Measurements from ENCODE around the gene THOC6. TPM values are rescaled to one million over a fixed set of nuclear protein-coding genes. Genes with fewer than 3 reads are reported as not detected.

Gene THOC6
- total RNA-seq, 1 experiment from 2014 or later = 35.2 TPM

DNA sequence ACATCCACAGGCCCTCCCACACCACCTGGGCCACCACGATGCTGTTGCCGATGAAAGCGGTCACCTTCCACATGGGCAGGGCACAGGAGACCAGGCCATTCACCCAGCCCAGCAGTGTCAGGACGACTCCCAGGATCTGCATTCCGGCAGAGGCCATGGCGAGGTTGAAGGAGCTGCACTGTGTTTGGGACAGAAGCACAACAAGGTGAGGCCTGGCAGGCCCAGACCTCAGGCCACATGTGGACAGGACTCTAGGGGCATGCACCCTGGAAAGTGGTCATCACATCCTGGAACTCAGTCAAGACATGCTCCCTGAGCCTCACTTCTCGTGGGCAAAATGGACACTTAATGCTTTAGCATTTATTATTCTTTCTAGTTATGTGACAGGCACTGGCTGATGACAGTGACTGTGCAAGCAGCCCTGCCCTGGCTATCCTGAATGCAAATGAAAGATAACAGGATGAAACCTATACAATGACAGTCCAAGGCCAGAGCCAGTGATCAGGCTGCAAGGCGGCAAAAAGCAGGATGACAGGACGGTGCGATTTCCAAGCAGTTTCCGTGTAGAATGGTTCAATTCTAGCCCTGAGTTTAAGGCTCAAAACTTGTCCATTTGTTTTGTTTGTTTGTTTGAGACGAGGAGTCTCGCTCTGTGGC lies 7.8 kb upstream of the THOC6 start:
- no peak for DNase-seq (ENCODE audit: low spot score)

DNA sequence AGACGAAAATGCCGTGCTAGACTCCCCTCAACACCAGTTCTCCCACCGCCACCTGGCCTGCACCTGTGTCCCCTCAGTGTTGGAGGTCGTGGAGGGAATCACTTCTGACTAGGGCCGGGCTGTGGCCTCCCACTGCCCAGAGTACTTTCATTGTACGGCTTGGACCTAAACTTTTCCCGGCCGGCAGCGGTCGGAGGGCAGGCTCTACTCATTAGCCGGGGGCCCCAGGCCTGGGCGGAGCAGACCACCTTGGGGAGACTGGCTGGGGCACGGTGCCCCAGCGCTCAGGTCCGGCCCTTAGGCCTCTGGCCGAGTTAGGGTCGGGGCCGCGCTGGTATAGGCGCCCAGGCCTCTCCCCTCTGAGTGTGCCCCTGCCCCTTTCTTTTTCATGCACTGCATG lies 6.5 kb upstream of the THOC6 start:
- no peak for DNase-seq (ENCODE audit: low spot score)

DNA sequence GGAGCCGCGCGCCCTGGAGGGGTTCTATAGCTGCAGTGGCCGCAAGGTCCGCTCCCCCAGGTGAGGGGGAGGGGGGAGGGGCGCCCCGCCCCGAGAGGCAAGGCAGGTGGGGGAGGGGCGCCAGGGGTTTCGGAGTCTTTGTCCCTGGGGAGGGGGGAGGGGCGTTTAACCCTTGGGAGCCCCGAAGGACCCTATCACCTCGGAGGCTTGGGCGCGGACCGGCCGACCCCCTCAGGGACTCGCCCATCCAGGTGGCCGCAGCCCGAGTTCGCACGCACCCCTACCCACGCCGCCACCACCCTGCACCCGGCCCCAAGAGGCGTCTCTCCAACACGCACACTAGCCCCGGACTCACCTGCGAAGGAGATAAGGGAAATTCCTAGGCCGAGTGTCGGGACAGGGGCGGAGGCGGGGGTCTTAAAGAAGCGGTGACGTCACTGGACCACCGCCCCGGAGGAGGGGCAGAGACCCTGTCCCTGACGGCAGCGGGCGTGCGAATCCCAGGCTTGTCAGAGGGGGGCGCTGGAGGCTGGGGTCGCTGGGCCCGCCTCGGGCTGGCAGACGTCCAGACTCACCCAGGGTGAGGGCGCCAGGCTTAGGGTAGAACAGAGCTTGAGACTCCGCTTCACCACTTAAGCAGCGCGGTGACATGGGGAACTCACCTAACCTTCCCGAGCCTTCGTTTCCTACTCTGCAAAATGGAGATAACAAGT lies 5.9 kb upstream of the THOC6 start, which contains the start of gene CLDN6:
Gene CLDN6 (minus strand): TSS at position 390 of the 713 bp plus-strand sequence. CDS start 2,162 bp downstream, outside the sequence.
- no peak for DNase-seq (ENCODE audit: low spot score)

DNA sequence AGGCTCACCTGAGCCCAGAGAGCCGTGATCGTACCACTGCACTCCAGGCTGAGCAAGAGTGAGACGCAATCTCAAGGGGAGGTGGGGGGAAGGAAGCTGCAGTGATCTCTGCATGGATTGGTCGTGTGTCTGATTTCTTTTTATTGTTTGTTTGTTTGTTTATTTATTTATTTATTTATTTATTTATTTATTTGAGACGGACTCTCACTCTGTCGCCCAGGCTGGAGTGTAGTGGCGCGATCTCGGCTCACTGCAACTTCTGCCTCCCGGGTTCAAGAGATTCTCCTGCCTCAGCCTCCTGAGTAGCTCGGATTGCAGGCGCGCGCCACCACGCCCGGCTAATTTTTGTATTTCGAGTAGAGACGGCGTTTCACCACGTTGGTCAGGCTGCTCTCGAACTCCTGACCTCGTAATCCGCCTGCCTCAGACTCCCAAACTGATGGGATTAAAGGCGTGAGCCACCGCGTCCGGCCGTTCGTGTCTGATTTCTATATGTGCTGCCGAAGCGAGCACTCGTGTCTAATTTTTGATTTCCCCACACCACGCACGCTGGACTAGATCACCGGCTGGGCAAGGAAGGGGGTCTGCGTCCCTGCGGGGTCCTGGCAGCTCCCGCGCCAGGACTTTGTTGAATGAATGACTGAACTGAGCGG lies 4.1 kb upstream of the THOC6 start:
- no peak for DNase-seq (ENCODE audit: low spot score)

DNA sequence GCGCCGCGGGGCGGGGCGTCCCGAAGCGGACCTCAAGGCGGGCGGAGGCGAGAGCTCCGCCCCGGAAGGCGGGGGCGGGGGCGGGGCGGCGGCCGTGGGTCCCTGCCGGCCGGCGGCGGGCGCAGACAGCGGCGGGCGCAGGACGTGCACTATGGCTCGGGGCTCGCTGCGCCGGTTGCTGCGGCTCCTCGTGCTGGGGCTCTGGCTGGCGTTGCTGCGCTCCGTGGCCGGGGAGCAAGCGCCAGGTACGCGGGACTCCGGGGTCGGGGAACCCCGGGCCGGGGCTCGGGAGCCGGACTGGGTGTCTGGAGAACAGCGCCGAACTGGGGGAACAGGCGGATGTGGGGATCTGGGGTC lies 3.6 kb upstream of the THOC6 start, which contains the start of gene TNFRSF12A:
Gene TNFRSF12A (plus strand): TSS at position 122 of the 357 bp plus-strand sequence. CDS start 30 bp downstream, at position 152.
- peak; percentile 72 for DNase-seq (ENCODE audit: low spot score)

DNA sequence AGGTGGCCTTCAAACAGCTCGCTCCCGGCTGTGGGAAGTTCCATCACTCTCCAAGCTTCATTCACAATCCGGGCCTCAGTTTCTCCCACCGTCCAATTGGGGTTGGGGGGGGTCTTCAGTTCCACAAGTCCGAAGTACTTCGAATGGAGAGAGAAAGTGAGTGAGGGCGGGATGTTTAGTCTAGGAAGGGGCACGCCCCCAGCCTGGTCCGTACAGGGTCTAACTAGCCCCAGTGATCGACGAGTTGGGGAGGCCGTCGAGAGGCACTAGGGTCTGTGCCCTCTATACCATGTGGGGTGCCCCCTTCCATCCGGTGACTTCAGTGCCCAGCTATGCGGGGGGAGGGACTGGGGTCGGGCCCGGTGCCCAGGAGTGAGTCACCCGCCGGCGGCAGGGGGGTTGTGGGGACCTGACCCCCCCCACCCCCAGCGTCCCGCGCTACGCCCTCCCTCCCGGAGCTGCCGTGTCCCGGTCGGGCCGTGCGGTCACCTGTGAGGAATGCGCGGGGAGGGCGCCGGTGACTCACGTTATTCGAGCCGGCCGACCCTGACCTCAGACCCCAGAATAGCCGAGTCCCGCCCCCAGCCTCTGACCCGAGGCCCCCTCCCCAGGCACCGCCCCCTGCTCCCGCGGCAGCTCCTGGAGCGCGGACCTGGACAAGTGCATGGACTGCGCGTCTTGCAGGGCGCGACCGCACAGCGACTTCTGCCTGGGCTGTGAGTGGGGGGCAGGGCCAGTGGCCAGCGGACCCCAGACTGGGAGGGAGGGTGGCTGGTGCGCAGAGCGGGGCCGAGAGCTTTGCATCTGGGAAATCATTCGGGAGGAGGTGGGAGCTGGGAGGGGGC lies 3.0 kb upstream of the THOC6 start:
- DNase-seq (ENCODE audit: low spot score) = peak; percentile 94

DNA sequence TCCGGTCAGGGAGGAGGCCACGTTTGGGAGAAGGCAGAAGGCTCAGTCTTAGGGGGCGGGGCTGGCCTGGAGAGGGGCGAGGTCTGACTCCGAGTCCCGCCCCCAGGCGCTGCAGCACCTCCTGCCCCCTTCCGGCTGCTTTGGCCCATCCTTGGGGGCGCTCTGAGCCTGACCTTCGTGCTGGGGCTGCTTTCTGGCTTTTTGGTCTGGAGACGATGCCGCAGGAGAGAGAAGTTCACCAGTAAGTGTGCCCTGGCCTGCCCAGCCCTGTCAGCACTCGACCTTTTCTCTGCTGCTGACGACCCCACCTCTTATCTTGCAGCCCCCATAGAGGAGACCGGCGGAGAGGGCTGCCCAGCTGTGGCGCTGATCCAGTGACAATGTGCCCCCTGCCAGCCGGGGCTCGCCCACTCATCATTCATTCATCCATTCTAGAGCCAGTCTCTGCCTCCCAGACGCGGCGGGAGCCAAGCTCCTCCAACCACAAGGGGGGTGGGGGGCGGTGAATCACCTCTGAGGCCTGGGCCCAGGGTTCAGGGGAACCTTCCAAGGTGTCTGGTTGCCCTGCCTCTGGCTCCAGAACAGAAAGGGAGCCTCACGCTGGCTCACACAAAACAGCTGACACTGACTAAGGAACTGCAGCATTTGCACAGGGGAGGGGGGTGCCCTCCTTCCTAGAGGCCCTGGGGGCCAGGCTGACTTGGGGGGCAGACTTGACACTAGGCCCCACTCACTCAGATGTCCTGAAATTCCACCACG lies 2.2 kb upstream of the THOC6 start:
- DNase-seq (ENCODE audit: low spot score) = peak; percentile 97

DNA sequence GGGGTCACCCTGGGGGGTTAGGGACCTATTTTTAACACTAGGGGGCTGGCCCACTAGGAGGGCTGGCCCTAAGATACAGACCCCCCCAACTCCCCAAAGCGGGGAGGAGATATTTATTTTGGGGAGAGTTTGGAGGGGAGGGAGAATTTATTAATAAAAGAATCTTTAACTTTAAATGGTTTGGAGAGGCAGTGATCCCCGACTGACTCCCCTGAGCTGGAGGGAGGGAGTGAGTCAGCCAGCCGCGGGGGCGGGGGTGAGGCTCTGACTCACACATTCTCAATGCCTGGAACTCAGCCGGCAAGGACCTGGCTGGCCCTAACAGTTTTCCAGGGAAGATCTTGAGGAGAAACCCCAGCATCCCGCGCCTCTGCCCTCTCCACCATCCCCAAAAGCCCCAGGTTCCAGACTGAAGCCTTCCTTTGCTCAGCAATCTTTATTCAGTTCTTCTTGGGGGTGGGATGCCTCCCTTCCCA lies 1.6 kb upstream of the THOC6 start:
- DNase-seq (ENCODE audit: low spot score) = peak; percentile 97

DNA sequence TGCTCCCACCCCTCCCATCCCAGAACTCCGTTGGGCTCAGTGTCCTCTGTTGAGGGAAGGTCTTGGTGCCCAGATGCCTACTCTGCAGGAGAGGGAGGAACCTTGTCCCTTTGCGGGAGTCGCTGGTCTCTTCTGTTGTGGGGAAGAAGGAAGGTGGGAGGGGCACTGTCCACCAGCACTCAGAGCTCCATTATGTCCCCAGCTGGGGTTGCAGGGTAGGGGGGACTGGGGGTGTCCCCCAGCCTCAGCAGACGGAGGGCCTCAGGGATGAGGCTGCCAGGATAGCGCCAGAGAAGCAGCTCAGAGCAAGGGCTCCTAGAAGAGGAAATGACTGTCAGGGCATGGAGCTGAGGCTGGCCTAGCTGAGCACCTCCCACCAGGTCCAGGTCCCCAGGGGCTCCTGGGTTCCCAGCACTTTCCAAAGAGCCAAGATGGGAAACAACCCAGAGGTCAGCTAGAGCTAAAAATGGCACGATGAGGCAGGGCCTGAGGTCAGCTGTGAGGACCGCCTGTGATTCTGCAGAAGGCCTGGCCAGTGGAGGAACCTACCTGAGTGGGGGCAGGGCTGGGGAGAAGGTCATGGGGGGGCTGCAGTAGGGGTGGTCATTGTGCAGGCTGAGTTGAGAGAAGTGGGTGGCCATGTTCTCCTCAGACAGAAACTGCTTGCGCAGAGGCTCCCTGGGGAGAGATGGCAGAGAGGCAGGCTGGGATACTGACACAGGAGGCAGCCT lies 986 bp upstream of the THOC6 start:
- DNase-seq (ENCODE audit: low spot score) = no peak

DNA sequence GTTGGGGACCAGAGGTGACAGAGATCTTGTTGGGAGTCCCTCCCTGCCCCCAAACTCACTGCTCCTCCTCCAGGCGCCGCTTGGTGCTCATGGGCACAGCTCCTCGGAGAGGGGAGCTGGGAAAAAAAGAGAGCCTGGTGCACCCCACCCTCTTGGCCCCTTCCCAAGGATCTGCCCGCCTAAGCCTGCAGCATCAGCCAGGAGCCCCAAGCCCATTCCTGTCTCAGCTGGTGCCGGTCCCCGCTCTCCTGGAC lies 493 bp upstream of the THOC6 start:
- peak; percentile 96 for DNase-seq (ENCODE audit: low spot score)

DNA sequence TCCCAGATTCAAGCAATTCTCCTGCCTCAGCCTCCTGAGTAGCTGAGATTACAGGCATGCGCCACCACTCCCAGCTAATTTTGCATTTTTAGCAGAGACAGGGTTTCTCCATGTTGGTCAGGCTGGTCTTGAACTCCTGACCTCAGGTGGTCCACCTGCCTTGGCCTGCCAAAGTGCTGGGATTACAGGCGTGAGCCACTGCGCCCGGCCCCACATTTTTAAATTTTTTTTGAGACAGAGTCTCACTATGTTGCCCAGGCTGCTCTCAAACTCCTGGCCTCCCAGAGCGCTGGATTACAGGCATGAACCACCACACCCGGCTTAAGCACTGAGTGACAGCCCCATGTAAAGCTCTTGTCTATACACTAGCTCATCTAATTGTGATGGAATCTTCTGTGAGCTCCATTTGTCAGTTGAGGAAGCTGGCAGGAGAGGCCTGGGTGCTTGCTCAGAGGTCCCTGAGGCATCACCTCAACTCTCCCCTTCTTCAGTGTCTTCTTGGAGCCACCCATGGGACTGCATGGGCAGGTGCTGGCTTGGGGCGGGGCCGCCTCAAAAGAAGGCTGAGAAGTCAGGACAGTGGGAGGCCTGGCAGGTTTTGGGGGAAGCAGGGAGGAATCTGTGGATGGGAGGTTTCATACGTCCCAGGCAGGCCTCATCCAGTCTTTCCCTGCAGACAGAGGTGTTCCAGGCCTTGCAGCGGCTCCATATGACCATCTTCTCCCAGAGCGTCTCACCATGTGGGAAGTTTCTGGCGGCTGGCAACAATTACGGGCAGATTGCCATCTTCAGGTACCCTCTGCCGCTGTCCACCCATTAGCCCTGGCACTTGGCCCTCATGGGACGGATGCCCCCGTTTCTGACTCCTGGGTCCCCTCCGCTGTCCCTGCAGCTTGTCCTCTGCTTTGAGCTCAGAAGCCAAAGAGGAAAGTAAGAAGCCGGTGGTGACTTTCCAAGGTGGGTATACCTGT lies 1.5 kb downstream of the THOC6 start:
- DNase-seq (ENCODE audit: low spot score) = no peak

DNA sequence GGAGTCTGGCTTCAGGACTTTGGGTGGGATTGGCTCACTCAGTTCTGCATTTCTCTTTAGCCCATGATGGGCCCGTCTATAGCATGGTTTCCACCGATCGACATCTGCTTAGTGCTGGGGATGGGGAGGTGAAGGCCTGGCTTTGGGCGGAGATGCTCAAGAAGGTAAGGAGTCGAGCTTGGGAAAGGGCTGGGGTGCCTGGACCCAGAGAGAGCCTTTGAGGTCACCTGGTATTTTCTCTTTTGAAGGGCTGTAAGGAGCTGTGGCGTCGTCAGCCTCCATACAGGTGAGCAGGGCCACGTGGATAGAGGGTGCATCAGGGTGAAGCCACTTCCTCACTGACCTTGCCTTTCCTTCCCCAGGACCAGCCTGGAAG lies 2.2 kb downstream of the THOC6 start:
- no peak for DNase-seq (ENCODE audit: low spot score)

DNA sequence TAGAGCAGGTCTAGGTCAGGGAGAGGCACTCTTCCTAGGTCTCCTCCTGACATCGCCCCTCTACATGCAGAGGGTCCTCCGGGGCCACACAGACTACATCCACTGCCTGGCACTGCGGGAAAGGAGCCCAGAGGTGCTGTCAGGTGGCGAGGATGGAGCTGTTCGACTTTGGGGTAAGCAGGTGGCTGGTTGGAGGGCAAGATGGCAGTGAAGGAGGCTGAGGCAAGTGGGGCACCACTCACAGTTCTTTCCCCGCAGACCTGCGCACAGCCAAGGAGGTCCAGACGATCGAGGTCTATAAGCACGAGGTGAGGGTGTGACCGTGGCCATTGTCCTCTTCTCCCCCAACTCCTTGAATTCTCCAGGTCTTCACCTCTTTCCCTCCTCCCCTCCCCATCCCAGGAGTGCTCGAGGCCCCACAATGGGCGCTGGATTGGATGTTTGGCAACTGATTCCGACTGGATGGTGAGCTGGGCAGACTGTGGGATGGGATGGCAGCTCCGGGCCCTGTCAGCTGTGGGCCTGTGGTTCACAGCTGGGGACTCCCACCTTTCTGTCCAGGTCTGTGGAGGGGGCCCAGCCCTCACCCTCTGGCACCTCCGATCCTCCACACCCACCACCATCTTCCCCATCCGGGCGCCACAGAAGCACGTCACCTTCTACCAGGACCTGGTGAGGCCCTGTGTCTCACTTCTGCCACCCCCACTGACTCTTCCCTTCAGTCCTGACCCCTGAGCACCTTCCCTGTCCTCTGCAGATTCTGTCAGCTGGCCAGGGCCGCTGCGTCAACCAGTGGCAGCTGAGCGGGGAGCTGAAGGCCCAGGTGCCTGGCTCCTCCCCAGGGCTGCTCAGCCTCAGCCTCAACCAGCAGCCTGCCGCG lies 3.0 kb downstream of the THOC6 start:
- no peak for DNase-seq (ENCODE audit: low spot score)

DNA sequence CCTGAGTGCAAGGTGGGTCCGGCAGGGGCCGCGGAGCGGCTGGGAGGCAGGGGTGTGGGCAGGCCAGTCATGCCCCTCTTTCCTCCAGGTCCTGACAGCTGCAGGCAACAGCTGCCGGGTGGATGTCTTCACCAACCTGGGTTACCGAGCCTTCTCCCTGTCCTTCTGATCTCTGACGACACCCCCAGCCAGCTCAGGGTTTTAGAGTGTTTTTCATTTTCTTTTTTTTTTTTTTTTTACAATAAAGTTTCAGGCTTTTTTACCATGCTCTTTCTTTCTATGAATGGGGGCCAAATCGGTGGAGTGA lies 3.6 kb downstream of the THOC6 start:
- DNase-seq (ENCODE audit: low spot score) = no peak

DNA sequence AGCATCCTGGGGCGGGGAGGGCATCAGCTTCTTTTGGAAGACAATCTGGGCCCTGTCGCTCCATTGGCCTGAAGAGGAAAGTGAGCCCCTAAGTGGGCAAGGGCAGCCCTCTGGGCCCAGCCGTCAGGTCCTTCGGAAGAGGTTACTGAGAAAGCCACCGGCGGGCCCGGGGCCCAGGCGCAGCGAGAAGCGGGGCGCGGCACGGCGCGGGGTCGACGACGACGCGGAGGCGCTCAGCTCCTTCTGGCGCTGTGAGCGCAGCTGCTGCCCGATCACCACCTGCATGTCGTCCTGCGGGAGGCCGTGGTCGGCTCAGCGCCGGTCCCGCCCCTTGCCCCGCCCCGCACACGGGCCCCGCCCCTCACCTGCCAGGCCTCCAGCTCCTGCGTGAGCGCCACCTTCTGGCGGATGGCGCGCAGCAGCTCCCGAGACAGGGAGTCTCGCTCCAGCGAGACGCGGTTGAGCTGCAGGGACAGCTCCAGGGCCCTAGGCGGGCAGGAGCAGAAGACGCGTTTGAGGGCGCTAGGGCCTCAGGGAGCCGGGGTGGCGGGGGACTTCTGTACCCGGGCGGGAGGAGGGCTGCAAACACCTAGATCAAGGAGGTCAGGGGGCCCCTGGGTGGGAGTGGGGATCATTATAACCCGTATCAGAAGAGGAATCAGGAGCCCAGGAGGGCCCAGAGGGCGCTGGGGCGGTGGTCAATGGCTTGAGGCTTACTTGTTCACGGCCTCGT lies 4.3 kb downstream of the THOC6 start:
- no peak for DNase-seq (ENCODE audit: low spot score)

DNA sequence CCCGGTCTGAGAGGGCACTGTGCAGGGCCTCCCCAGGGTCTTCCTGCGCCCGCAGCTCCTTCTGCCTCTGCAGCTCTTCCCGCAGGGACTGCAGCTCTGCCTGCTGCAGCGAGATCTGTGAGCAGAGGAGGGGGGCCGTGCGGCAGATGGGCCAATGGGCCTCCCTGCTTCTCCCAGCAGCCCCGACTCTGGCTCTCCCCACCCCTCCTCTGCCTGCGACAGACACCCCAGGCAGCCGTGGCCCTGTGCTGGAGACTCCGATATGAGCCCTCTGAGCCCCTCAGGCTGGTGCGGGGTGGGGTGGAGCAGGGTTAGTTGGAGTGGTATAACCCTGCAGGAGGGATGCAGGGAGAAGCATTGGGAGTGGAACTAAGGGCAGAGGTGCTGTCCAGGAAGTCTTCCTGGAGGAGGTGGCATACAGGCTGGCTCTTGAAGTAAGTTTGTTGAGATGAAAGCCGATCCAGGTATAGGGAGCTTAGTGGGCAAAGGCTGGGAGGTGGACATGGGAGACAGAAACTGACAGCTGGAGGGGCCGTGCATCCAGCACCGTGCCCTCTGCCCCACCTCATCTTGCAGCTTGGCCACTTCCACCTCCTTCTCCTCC lies 5.0 kb downstream of the THOC6 start:
- DNase-seq (ENCODE audit: low spot score) = no peak

DNA sequence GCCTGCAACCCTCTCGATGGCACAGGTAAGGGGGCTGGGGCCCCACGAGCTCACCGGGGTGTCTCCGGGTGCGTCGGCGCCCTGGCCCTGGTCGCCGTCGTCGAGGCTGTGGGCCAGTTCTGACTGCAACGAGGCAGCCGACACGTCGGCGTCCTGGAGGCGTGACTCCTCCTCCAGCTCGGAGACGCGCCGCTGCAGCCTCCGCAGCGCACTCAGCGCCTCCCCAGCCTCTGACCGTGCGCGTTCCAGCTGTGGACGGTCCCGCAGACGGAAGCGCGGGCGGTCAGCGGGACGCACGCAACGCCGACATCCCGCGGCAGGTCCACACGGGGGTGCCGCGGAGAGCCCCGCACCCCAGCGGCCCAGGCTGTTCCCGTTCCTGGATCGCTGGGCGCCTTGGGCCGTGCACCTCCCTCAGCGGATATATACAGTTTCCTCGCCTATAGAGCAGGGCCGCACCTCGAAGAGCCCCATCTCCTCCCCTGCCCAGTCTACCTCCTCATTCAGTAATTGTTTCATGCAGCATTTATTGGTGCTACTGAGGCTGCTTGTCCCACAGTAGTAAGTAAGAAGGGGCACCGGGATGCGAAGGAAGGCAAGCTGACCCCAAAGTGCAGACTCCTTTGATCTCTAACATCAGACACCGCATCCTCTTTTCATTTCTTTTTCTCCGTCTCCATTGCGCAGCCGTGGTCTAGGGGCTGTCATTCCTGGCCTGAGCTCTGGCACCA lies 5.8 kb downstream of the THOC6 start:
- DNase-seq (ENCODE audit: low spot score) = no peak

All from A172 (cell line).